Measurements from ENCODE around the gene THEMIS2.

GRCh38 chr1:27830621-27831440, 41.5 kb upstream of the THEMIS2 start, which contains the start of gene PPP1R8:
- TF ChIP-seq CTCF (IDR thresholded peaks at IDR 0.05; ENCODE audit: borderline replicate concordance, extremely low read depth, low read length, poor library complexity, severe bottlenecking) (no peak), EZH2 (IDR thresholded peaks at IDR 0.05; ENCODE audit: borderline replicate concordance, low read depth, low read length, severe bottlenecking) (no peak)

Data from DND-41 (cell line).